IMR-90 (cell line): ENCODE data around the gene DDIAS. TPM values are rescaled to one million over a fixed set of nuclear protein-coding genes. Genes with fewer than 3 reads are reported as not detected.

Source experiments
- ATAC-seq: fragments of 200-7000 bp; cut with Tn5 transposase; 2 replicates; pipeline ENCODE4 v1.9.1; 2020; ENCODE audit warnings: low read depth, mild to moderate bottlenecking, moderate library complexity
- BruUV-seq: library from RNA; stranded (reverse); fragments of 400-500 nt; replicated peaks from 2 replicates; lab custom pipeline; 2021; lab: Mats Ljungman, UMichigan
- CTCF ChIA-PET: fragments of 300-600 bp; formaldehyde crosslinking; extraction: SDS; loops from one replicate; lab custom pipeline; 2021; ENCODE audit warnings: antibody characterized with exemption; lab: Yijun Ruan, JAX
- POLR2A ChIA-PET: fragments of 300-600 bp; sonication (Branson Sonifier 250); formaldehyde crosslinking; loops from one replicate; lab custom pipeline; 2022; ENCODE audit warnings: antibody characterized with exemption; ENCODE audit not compliant: unreplicated experiment; lab: Charles Lee
- DNase-seq: peaks from one replicate; pipeline ENCODE4 v3.0.0; 2013
- H2AFZ ChIP-seq: replicated peaks from 2 replicates; pipeline ENCODE3; 2013; ENCODE audit warnings: low read length, mild to moderate bottlenecking; ENCODE audit not compliant: poor library complexity
- H2AK5ac ChIP-seq: 2 replicates; pipeline ENCODE4 v1.6.1; 2013; ENCODE audit warnings: low read depth, low read length, inconsistent platforms
- H2AK9ac ChIP-seq: replicated peaks from 2 replicates; pipeline ENCODE3; 2013; ENCODE audit warnings: mild to moderate bottlenecking, low read depth, low read length, moderate library complexity; ENCODE audit not compliant: poor library complexity
- H2BK120ac ChIP-seq: 2 replicates; pipeline ENCODE4 v1.6.1; 2013; ENCODE audit warnings: low read depth, low read length, inconsistent platforms
- H2BK15ac ChIP-seq: 3 replicates; pipeline ENCODE4 v1.6.1; 2013; ENCODE audit warnings: low read depth, low read length, inconsistent platforms
- H2BK20ac ChIP-seq: 2 replicates; pipeline ENCODE4 v1.6.1; 2013; ENCODE audit warnings: low read depth, mild to moderate bottlenecking, inconsistent platforms, low read length, moderate library complexity
- H2BK5ac ChIP-seq: 2 replicates; pipeline ENCODE4 v1.6.1; 2013; ENCODE audit warnings: mild to moderate bottlenecking, low read depth, low read length, inconsistent platforms; ENCODE audit not compliant: poor library complexity, severe bottlenecking
- H3K14ac ChIP-seq: replicated peaks from 2 replicates; pipeline ENCODE4 v1.6.1; 2013; ENCODE audit warnings: low read depth, low read length, inconsistent platforms
- H3K18ac ChIP-seq: 2 replicates; pipeline ENCODE4 v1.6.1; 2013; ENCODE audit warnings: low read depth, low read length, control low read depth
- H3K23ac ChIP-seq: 2 replicates; pipeline ENCODE4 v1.6.1; 2013; ENCODE audit warnings: low read depth, low read length, inconsistent platforms
- H3K27ac ChIP-seq: 2 replicates; pipeline ENCODE4 v1.5.1; 2013; ENCODE audit warnings: mild to moderate bottlenecking, control low read depth, low read length; ENCODE audit not compliant: insufficient read depth
- H3K27me3 ChIP-seq: 2 replicates; pipeline ENCODE4 v1.6.1; 2013; ENCODE audit warnings: low read length; ENCODE audit not compliant: control insufficient read depth, insufficient read depth
- H3K36me3 ChIP-seq: 2 replicates; pipeline ENCODE4 v1.6.1; 2013; ENCODE audit warnings: low read length, mixed read lengths; ENCODE audit not compliant: control insufficient read depth, insufficient read depth
- H3K4ac ChIP-seq: 2 replicates; pipeline ENCODE4 v1.6.1; 2013; ENCODE audit warnings: low read depth, low read length, inconsistent platforms
- H3K4me1 ChIP-seq: 2 replicates; pipeline ENCODE4 v1.6.1; 2013; ENCODE audit warnings: low read length, mixed read lengths; ENCODE audit not compliant: control insufficient read depth, insufficient read depth
- H3K4me2 ChIP-seq: 2 replicates; pipeline ENCODE4 v1.6.1; 2013; ENCODE audit warnings: low read depth, mild to moderate bottlenecking, control low read depth, low read length, moderate library complexity
- H3K4me3 ChIP-seq: 2 replicates; pipeline ENCODE4 v1.5.1; 2013; ENCODE audit warnings: low read depth, mild to moderate bottlenecking, control low read depth, low read length, moderate library complexity; ENCODE audit not compliant: insufficient read depth
- H3K56ac ChIP-seq: 2 replicates; pipeline ENCODE4 v1.6.1; 2013; ENCODE audit warnings: low read length, inconsistent platforms; ENCODE audit not compliant: insufficient read depth; ENCODE audit errors: extremely low read depth
- H3K79me1 ChIP-seq, 2 experiments: 2 replicates each; pipeline ENCODE4 v1.6.1; 2013; ENCODE audit warnings: low read length in 2 of 2, inconsistent platforms in 1 of 2, low read depth in 1 of 2
- H3K9ac ChIP-seq: 2 replicates; pipeline ENCODE4 v1.6.1; 2013; ENCODE audit warnings: low read depth, low read length, control low read depth
- H3K9me1 ChIP-seq: 2 replicates; pipeline ENCODE4 v1.6.1; 2013; ENCODE audit warnings: low read length, inconsistent platforms; ENCODE audit not compliant: insufficient read depth
- H3K9me3 ChIP-seq: 2 replicates; pipeline ENCODE4 v1.6.1; 2013; ENCODE audit warnings: low read length; ENCODE audit not compliant: control insufficient read depth, insufficient read depth
- H4K20me1 ChIP-seq: 2 replicates; pipeline ENCODE4 v1.6.1; 2013; ENCODE audit warnings: low read length, inconsistent platforms; ENCODE audit not compliant: insufficient read depth
- H4K5ac ChIP-seq: 2 replicates; pipeline ENCODE4 v1.6.1; 2013; ENCODE audit warnings: mild to moderate bottlenecking, low read depth, low read length, control low read depth
- H4K8ac ChIP-seq, 2 experiments: 2 replicates each; pipeline ENCODE4 v1.6.1; 2013; ENCODE audit warnings: low read depth in 2 of 2, low read length in 2 of 2, control low read depth in 1 of 2, inconsistent platforms in 1 of 2
- H4K91ac ChIP-seq: 2 replicates; pipeline ENCODE4 v1.6.1; 2013; ENCODE audit warnings: low read depth, low read length, inconsistent platforms; ENCODE audit not compliant: insufficient read depth
- BHLHE40 ChIP-seq: fragments of 150-350 bp; IDR thresholded peaks from 2 replicates; pipeline ENCODE4 v1.6.1; 2016; ENCODE audit warnings: mild to moderate bottlenecking, low read depth, low read length
- CHD1 ChIP-seq: IDR thresholded peaks from 2 replicates; pipeline ENCODE4 v1.6.1; 2012; ENCODE audit warnings: low read depth, low read length, improper control_type of control experiment
- CTCF ChIP-seq: conservative IDR thresholded peaks from 2 replicates; pipeline ENCODE4 v1.5.1; 2012; ENCODE audit warnings: mild to moderate bottlenecking, low read depth, low read length, improper control_type of control experiment
- MAFK ChIP-seq: IDR thresholded peaks from 2 replicates; pipeline ENCODE4 v1.6.1; 2012; ENCODE audit warnings: low read depth, low read length, improper control_type of control experiment
- POLR2A ChIP-seq: IDR thresholded peaks from 2 replicates; pipeline ENCODE4 v1.6.1; 2012; ENCODE audit warnings: mild to moderate bottlenecking, low read depth, low read length
- RAD21 ChIP-seq: IDR thresholded peaks from 2 replicates; pipeline ENCODE4 v1.6.1; 2012; ENCODE audit warnings: low read length, improper control_type of control experiment
- RCOR1 ChIP-seq: IDR thresholded peaks from 2 replicates; pipeline ENCODE4 v1.6.1; 2012; ENCODE audit warnings: mild to moderate bottlenecking, low read length, improper control_type of control experiment; ENCODE audit not compliant: insufficient replicate concordance
- RFX5 ChIP-seq: IDR thresholded peaks from 2 replicates; pipeline ENCODE4 v1.8.0; 2012; ENCODE audit warnings: low read depth, mild to moderate bottlenecking, low read length, moderate library complexity
- WGBS, 2 experiments: methylation state at CpG; one replicate each; pipeline versions ENCODE4 v1.1.5 to v1.1.7; 2013; ENCODE audit warnings: missing lambda C conversion rate in 2 of 2; ENCODE audit not compliant: insufficient read length in 1 of 2; ENCODE audit errors: extremely low coverage in 2 of 2; 5-methylcytosine and 5-hydroxymethylcytosine counted together
- dilution Hi-C: fragments of 300-500 bp; cut with HindIII; formaldehyde crosslinking; loops from one replicate; pipeline ENCODE4 v1.14.3; 2018; ENCODE audit warnings: low sequenced_read_pairs; ENCODE audit not compliant: unreplicated experiment
- in situ Hi-C: fragments of 300-500 bp; cut with MboI; formaldehyde crosslinking; loops from 3 replicates; pipeline ENCODE4 v1.14.3; 2019; ENCODE audit warnings: low sequenced_read_pairs, inconsistent platforms, mixed read lengths
- intact Hi-C: fragments of 100-400 bp; cut with micrococcal nuclease; formaldehyde crosslinking; loops from 2 replicates; pipeline ENCODE4 v1.10.0; 2022
- polyA plus RNA-seq, 3 experiments: library from polyadenylated mRNA; depleted of rRNA; stranded (reverse); fragments of >200 nt; gene quantifications; 2 replicates each; pipeline ENCODE4 v1.2.3, GENCODE V29; 2012; ENCODE audit warnings: low replicate concordance in 1 of 3
- total RNA-seq: library from RNA; depleted of rRNA; stranded (reverse); fragments of >200 nt; gene quantifications from 2 replicates; pipeline ENCODE4 v1.2.3, GENCODE V29; 2012
- TF ChIP-seq, protein P1 (sequence below): fragments of 150-350 bp; IDR thresholded peaks from 2 replicates; pipeline ENCODE4 v1.6.1; 2017; ENCODE audit warnings: mild to moderate bottlenecking, antibody characterized with exemption, low read length, low read depth

DDIAS gene
- total and polyA plus RNA-seq, 2 of the 4 experiments (the other 2 are of a cell fraction) = 4.3 to 15.8 TPM

DNA sequence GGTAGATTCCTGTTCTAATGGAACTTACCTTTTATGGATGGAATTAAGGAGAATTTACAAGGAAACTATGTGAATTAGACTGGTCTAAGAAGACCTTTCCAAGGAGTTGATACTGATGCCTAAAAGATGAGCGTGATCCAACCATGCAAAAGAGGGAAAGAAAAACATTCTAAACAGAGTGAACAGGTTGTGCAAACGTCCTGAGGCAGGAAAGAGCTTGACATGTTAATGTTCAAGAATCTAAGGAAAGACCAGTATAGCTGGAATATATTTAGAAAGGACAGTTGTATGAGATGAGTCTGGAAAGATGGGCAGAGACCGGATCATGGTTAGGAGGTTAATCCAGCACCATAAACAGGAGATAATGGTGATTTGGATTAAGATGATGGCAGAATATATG lies 1.3 kb downstream of the DDIAS start:
- ChIA-PET CTCF (interaction anchor here (0.6 kb wide), 1 partner anchor 347 kb away, joined by 3 read pairs; no protein-coding TSS in a partner anchor), POLR2A (no interaction called here)
- BruUV-seq = no TSS peak
- Histone ChIP-seq H4K20me1 (no peaks in the 10 kb centered on the region), H3K9me1 (0 out of 2 replicates have a peak, but pooled peaks cover 5% of the 10 kb centered on the region), H3K4me1 (0 out of 2 replicates have a peak, but pooled peaks cover 1% of the 10 kb centered on the region), H4K5ac (no peak overlapping the region), H3K4ac (no peak overlapping the region), H2AK5ac (no peak overlapping the region), H3K14ac (no peak overlapping the region), H2BK5ac (no peak overlapping the region), H3K56ac (no peak overlapping the region), H4K91ac (no peak overlapping the region), H2BK20ac (no peak overlapping the region), H4K8ac (no peak overlapping the region), H3K27ac (no peak overlapping the region), H2BK120ac (no peak overlapping the region), H3K4me2 (no peak overlapping the region), H3K23ac (no peak overlapping the region), H3K9me3 (no peaks in the 10 kb centered on the region), H3K4me3 (no peak overlapping the region), H2AFZ (no peak overlapping the region), H3K18ac (no peak overlapping the region), H3K27me3 (no peaks in the 10 kb centered on the region), H2BK15ac (no peak overlapping the region), H3K9ac (no peak overlapping the region), H2AK9ac (no peak overlapping the region), H3K79me1 (peaks cover 16 to 30% of the 10 kb centered on the region in 2 experiments), H3K36me3 (no peaks in the 10 kb centered on the region)
- dilution Hi-C loops (no loop called here), intact Hi-C loops (loop anchor here (5.0 kb wide), 1 partner anchor 384 kb away; the partner anchor contains the start of gene CCDC90B), in situ Hi-C loops (loop anchor here (10.0 to 25.0 kb wide), 3 partner anchors 172 to 909 kb away; partner anchors contain the start of gene RAB30)
- TF ChIP-seq CTCF (no peak), RFX5 (no peak), MAFK (no peak), POLR2A (no peak), BHLHE40 (no peak), CHD1 (no peak), RCOR1 (no peak), RAD21 (no peak)
- TF ChIP-seq, protein P1, sequence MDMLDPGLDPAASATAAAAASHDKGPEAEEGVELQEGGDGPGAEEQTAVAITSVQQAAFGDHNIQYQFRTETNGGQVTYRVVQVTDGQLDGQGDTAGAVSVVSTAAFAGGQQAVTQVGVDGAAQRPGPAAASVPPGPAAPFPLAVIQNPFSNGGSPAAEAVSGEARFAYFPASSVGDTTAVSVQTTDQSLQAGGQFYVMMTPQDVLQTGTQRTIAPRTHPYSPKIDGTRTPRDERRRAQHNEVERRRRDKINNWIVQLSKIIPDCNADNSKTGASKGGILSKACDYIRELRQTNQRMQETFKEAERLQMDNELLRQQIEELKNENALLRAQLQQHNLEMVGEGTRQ = no peak
- DNase-seq (no peak), ATAC-seq (no peak)
- WGBS, 2 experiments = 64% methylated on average over 3 of the region's 3 CpGs; no CpG with 5 or more reads in 1 of the 2 experiments
